RWPE1 (cell line): ENCODE data around the gene ARL15.

Experiments used
- CTCF ChIA-PET: fragments of 350-600 bp; sonication (Branson Sonifier 250); formaldehyde crosslinking; extraction: SDS; loops from one replicate; lab custom pipeline; 2021; lab: Yijun Ruan, JAX
- POLR2A ChIA-PET: fragments of 400-600 bp; formaldehyde crosslinking; extraction: SDS; loops from one replicate; lab custom pipeline; 2020; ENCODE audit warnings: antibody characterized with exemption; ENCODE audit not compliant: low non-redundant PET; lab: Yijun Ruan, JAX
- DNase-seq: peaks from one replicate; pipeline ENCODE4 v3.0.0; 2012; ENCODE audit warnings: low spot score
- H3K27ac ChIP-seq: fragments of 450-650 bp; 2 replicates; pipeline ENCODE4 v1.5.1; 2017
- TF ChIP-seq, protein P1 (sequence below): fragments of 450-650 bp; conservative IDR thresholded peaks from 2 replicates; pipeline ENCODE4 v1.5.1; 2017; ENCODE audit warnings: low read depth, mild to moderate bottlenecking

The ARL15 gene

DNA sequence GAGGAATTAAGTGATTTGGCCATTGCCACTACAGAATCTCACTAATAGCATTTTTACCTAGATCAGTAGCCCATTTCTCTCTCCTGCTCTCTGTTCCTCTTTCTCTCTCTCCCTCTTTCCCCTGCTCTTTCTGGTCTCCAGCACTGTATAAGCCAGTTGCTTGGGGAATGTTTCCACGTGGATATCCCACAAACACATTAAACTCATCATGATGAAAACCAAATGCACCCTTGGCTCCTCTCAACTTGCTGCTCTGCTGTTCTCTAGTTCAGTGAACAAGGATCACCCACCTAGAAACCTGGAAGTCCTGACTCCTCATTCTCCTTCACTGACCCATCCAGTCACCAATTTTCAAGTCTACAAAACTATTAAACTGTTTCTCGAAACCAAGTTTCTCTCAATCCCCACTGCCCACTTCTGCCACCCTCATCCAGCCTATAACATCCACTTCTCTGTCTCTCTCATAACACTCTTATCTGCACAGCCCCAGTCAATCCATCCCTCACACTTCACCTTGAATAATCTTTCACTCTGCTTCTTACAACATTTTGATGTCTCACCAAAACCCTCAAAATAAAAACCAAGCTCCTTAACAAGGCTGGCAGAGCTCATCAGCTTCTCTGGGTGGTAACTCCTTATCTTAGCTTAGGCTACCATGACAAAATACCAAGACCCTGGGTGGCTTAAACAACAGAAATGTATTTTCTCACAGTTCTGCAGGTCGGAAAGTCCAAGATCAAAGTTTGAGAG, 79.3 kb downstream of the ARL15 start:
- no peak for DNase-seq
- TF ChIP-seq, protein P1, sequence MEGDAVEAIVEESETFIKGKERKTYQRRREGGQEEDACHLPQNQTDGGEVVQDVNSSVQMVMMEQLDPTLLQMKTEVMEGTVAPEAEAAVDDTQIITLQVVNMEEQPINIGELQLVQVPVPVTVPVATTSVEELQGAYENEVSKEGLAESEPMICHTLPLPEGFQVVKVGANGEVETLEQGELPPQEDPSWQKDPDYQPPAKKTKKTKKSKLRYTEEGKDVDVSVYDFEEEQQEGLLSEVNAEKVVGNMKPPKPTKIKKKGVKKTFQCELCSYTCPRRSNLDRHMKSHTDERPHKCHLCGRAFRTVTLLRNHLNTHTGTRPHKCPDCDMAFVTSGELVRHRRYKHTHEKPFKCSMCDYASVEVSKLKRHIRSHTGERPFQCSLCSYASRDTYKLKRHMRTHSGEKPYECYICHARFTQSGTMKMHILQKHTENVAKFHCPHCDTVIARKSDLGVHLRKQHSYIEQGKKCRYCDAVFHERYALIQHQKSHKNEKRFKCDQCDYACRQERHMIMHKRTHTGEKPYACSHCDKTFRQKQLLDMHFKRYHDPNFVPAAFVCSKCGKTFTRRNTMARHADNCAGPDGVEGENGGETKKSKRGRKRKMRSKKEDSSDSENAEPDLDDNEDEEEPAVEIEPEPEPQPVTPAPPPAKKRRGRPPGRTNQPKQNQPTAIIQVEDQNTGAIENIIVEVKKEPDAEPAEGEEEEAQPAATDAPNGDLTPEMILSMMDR: no peak
- POLR2A ChIA-PET: no interaction called here
- CTCF ChIA-PET: interaction anchor here (0.9 kb wide), 1 partner anchor 259 kb away, joined by 3 read pairs; no protein-coding TSS in a partner anchor
- H3K27ac ChIP-seq: no peak overlapping the region

DNA sequence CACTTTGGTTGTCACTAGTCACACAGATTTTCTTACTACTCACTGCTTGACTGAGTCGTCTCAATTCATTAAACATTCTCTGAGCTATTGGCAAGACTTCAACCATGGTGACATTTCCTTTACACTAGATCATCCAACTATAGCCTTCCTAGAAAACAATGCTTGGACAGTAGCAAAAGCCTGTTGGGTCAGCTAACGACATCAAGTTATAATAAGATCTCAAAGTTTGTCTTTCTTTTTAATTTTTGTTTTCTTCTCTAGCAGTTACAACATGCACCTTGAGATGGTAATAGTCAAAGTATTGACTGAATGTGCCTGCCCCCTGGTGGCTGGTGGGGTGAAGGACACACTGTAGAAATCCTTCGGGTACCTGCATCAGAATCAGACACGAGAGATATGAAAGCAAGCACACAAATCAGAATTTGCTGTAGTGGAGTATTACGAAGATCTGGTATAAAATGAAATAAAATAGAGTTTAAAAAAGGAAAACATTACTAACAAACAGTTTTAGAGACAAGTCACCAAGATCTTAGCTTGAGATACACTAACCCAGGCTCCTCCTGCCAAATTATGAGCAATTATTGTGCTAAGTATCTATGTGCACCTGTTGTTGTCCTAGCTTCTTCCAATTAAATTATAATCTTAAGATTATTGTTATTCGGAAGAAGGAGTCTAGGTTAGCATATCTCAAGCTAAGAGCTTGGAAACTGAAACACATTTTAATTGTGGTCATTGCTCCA, 81.2 kb downstream of the ARL15 start:
- no peak overlapping the region for H3K27ac ChIP-seq
- ChIA-PET POLR2A (no interaction called here), CTCF (interaction anchor here (0.5 to 1.4 kb wide), 19 partner anchors 13 to 1176 kb away, joined by 3 to 6 read pairs (median 3); no protein-coding TSS in a partner anchor)
- TF ChIP-seq, protein P1: peak; percentile 95
- DNase-seq: peak; percentile 67

DNA sequence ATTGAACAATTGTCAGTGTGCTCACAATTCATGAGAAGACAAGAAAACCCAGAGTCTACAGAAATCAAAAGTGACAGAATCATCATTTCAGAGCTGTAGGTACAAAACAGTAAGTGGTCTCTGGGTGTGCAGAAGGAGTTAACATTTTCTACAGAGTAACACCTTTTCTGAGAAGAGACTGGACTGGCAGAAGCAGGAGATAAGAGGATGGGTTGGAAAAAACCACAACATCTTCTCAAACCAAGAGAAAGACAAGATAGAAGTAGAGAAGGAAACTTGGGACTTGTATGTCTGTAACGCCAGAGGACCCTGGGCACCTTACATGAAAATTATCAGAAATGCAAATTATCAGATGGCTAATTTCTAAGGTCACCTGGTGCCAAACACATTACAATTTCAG, 82.6 kb downstream of the ARL15 start:
- no peak for DNase-seq
- ChIA-PET POLR2A (no interaction called here), CTCF (interaction anchor here (0.5 to 1.2 kb wide), 4 partner anchors 16 to 716 kb away, joined by 3 to 4 read pairs (median 3); no protein-coding TSS in a partner anchor)
- TF ChIP-seq, protein P1: no peak
- H3K27ac ChIP-seq: no peak overlapping the region

DNA sequence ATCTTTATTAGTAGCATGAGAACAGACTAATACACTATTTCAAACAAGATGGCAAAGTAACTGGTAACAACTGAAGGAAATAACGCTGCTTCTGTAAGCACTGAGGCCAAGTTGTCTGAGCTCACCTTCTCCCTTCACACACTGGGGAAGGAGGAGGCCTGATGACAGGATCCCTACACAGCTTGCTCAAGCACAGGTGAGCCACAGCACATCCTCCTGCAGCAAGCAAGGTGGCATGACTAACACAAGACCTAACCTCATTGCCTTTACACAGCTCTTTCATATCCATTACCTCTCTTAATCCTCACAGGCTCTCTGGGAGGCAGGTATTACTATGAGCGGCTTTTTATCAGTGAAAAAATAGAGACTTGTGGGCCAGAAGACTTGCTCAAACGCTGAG, 83.3 kb downstream of the ARL15 start:
- POLR2A ChIA-PET: no interaction called here
- TF ChIP-seq, protein P1: no peak
- no peak overlapping the region for H3K27ac ChIP-seq
- CTCF ChIA-PET: no interaction called here
- DNase-seq: no peak

DNA sequence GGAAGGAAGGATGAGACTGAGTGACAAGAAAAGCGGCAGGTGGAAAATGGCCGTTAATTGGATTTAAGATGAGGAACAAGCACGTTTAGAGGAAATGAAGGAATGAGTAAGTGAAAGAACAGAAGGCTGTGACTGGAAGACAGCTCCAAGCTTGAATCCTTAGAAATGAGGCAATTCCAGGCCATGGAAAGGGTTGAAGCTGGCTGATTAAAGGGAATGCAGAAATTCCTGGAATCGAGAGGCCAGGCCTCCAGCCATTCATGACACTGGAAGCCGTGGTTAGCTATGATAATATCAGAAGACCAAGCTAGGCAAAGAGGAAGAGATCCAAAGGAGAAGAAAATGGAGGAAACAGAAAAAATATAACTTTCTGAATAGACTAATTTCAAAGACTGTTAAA, 84.2 kb downstream of the ARL15 start:
- DNase-seq: no peak
- no peak overlapping the region for H3K27ac ChIP-seq
- ChIA-PET POLR2A (no interaction called here), CTCF (no interaction called here)
- TF ChIP-seq, protein P1: no peak

DNA sequence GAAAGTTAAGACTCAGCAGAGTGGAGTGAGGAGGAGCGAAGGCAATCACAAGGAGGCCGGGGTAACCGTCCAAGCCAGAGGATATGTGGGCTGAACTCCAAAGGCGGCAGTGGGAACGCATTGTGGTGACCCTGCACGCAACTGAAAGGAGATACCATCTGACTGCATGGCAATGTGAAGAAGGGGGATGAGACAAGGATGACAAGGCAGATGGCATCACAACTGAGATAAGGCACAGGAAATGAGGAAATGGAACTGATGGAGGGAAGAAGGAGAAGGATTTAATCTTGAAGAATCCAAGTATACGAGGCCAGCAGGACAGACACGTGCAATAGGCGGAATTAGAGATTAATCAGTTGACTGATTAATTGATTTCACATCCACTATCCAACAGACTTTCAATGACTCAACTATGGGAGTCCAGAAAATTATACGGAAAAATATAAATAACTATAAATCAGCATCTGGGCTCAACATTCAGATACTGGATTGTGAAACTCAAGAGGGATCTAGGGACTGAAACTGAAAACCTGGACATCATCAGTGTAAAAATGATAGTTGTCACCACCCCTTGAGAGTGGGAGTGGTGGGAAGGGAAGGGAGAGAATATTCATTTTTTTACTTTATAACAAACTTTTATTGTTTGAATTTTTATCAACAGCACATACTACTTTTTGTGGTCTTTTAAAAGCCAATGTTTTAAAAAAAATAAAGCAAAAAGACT, 86.1 kb downstream of the ARL15 start:
- POLR2A ChIA-PET: no interaction called here
- CTCF ChIA-PET: interaction anchor here (0.6 kb wide), 1 partner anchor 1456 kb away, joined by 6 read pairs; no protein-coding TSS in a partner anchor
- TF ChIP-seq, protein P1: no peak
- H3K27ac ChIP-seq: no peak overlapping the region
- no peak for DNase-seq
